ENCODE measurements around the gene NISCH. TPM values are rescaled to one million over a fixed set of nuclear protein-coding genes. Genes with fewer than 3 reads are reported as not detected.

Gene NISCH
- total and polyA plus RNA-seq, 7 donors, result 14.3 to 33.4 (median 23.6) TPM

DNA sequence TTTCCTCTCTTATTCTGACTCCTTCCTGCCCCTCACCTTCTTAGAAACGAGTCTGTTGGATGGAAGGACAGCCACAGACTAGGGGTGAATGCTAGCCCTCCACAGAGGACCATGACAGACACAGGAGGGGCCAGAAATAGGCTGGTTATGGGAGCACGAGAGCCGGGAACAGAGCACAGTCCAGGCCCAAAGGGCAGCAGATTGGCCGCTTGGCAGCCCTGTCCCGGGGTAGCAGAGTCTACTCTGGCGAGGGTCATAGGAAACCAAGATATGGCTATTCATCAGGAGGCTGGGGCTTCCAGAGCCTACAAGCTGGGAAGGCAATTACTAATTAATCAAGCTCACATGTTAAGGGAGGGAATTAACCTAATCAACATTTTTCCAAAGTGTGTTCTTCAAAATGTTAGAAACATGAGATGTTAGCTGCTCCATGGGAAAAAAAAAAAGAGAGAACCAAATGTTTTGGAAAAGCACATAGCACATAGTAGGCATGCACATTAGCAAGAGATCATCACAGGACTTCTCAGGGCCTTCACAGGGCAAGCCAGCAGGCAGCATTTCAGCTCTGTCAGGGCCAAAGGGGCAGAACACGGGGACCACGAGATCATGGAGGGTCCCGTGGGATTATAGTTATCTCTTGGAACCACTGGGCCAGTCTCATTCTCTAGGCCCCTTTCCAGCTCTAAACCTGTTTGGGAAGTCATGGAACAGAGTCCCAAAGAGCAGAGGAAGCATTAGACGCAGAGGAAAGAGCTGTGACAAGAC, 23.8 kb upstream of the NISCH start:
- Histone ChIP-seq H3K9me3 (no peaks in the 10 kb centered on the region), H3K27me3 (ENCODE audit: insufficient read depth in 3 of 3, low read length in 2 of 3) (no peaks in the 10 kb centered on the region), H3K4me1 (peaks cover 15% of the 10 kb centered on the region), H3K27ac (peak overlapping the region; percentile 16), H3K36me3 (ENCODE audit: insufficient read depth in 1 of 2, low read depth in 1 of 2) (no peaks in the 10 kb centered on the region), H3K4me3 (no peak overlapping the region)
- DNase-seq, result no peak
- intact Hi-C loops (cut with DNase I), result no loop called here
- ATAC-seq, result no peak
- 62 to 68% (median 63%) methylated on average over 10 of the region's 10 CpGs for WGBS, 3 donors
- TF ChIP-seq, protein P1, sequence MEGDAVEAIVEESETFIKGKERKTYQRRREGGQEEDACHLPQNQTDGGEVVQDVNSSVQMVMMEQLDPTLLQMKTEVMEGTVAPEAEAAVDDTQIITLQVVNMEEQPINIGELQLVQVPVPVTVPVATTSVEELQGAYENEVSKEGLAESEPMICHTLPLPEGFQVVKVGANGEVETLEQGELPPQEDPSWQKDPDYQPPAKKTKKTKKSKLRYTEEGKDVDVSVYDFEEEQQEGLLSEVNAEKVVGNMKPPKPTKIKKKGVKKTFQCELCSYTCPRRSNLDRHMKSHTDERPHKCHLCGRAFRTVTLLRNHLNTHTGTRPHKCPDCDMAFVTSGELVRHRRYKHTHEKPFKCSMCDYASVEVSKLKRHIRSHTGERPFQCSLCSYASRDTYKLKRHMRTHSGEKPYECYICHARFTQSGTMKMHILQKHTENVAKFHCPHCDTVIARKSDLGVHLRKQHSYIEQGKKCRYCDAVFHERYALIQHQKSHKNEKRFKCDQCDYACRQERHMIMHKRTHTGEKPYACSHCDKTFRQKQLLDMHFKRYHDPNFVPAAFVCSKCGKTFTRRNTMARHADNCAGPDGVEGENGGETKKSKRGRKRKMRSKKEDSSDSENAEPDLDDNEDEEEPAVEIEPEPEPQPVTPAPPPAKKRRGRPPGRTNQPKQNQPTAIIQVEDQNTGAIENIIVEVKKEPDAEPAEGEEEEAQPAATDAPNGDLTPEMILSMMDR (IDR thresholded peaks at IDR 0.05), result no peak

DNA sequence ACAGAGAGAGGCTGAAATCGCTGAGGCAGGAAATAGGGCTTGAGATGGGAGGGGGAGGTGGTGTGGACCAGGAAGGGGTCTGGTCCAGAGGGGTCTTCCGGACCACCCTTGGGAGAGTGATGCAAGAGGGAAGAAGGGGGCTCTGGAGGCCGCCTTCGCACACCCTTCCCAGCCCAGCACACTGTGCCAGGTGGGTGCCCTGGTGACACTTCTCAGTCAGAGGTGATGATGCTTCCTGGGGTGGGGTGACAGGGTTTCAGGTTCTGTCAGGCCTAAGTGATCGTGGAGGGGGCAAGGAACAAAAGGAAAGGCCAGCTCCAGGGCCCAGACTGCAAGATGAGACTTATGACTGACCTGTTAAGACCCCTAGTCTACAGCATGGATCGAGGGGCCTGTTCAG, 23.2 kb upstream of the NISCH start:
- no peaks in the 10 kb centered on the region for H3K9me3 ChIP-seq
- DNase-seq (no peak), ATAC-seq (no peak)
- peak overlapping the region; percentile 16 for H3K27ac ChIP-seq
- TF ChIP-seq, protein P1 (IDR thresholded peaks at IDR 0.05), result no peak
- WGBS, 3 donors, result 74 to 79% (median 76%) methylated on average over 6 of the region's 6 CpGs
- intact Hi-C loops (cut with DNase I), result no loop called here
- H3K4me3 ChIP-seq, result no peak overlapping the region
- peaks cover 15% of the 10 kb centered on the region for H3K4me1 ChIP-seq
- H3K36me3 ChIP-seq (ENCODE audit: insufficient read depth in 1 of 2, low read depth in 1 of 2), result no peaks in the 10 kb centered on the region
- no peaks in the 10 kb centered on the region for H3K27me3 ChIP-seq (ENCODE audit: insufficient read depth in 3 of 3, low read length in 2 of 3)

DNA sequence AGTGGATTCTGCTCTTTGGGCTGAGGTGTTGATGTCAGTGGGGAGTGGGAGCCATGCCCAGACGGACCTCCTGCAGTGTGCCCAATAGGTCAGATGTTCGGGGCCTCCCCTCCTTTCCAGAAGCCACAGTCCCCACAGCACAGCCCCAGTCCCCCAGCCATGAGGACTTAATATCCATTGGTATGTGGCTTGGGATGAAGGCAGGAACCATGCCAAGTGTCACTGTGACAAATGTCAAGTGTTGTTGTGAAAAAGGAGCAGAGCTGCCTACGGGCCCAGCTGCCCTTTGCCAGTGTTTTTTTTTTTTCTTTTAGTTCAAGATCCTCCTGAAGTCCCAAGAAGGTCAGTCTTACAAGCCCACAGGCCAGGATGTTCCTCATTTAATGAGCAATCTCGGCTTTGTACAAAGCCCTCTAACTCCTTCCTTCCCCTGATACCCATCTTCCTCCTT, 22.7 kb upstream of the NISCH start:
- Histone ChIP-seq H3K27ac (peak overlapping the region; percentile 16), H3K9me3 (no peaks in the 10 kb centered on the region), H3K4me1 (peaks cover 15% of the 10 kb centered on the region), H3K27me3 (ENCODE audit: insufficient read depth in 3 of 3, low read length in 2 of 3) (no peaks in the 10 kb centered on the region), H3K36me3 (ENCODE audit: insufficient read depth in 1 of 2, low read depth in 1 of 2) (no peaks in the 10 kb centered on the region), H3K4me3 (no peak overlapping the region)
- TF ChIP-seq, protein P1 (IDR thresholded peaks at IDR 0.05), result no peak
- no peak for DNase-seq
- intact Hi-C loops (cut with DNase I), result no loop called here
- ATAC-seq, result no peak
- WGBS, 3 donors, result 38 to 54% (median 43%) methylated on average over 4 of the region's 4 CpGs

DNA sequence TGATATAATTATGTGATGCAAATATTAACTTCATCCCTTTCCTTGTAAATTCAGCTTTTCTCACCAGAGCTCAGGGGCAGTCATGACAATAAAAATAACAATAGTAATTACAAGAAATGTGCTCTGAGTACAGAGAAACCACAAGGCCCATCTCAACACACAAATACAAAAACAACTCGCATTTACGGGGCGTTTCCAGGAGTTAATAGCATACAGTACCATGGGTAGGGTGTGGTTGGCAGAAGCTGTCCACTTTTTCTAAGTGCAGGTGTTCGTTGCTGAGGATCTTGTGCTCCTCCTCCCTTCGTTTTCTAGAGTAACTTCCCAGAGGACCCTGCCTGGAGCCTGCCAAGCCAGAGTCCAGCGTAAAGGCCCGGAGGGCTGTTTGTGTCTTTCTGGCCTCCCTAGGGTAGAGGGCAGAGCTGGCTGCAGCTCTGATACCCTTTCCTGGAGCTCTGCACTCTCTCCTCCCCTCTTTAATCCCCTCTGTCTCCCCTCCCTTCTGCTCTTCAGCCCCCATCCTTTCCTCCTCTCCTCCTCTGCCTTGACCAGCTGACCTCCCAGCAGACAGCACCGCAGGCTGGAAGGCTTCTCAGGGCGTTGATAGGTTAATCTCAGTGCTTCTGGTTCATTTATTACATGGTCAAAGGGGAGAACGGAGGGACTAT, 21.9 kb upstream of the NISCH start:
- ATAC-seq, result no peak
- intact Hi-C loops (cut with DNase I), result no loop called here
- WGBS, 3 donors, result 61 to 69% (median 66%) methylated on average over 10 of the region's 10 CpGs

More for the DNA sequence above, 21.9 kb upstream of the NISCH start:
- no peak for DNase-seq
- H3K36me3 ChIP-seq (ENCODE audit: insufficient read depth in 1 of 2, low read depth in 1 of 2), result no peaks in the 10 kb centered on the region
- TF ChIP-seq, protein P1 (IDR thresholded peaks at IDR 0.05), result no peak
- H3K27me3 ChIP-seq (ENCODE audit: insufficient read depth in 3 of 3, low read length in 2 of 3), result no peaks in the 10 kb centered on the region
- H3K27ac ChIP-seq, result peak overlapping the region; percentile 16
- H3K4me3 ChIP-seq, result no peak overlapping the region
- H3K4me1 ChIP-seq, result peaks cover 15% of the 10 kb centered on the region
- no peaks in the 10 kb centered on the region for H3K9me3 ChIP-seq
